ENCODE measurements around the gene CTNNA1. TPM values are rescaled to one million over a fixed set of nuclear protein-coding genes. Genes with fewer than 3 reads are reported as not detected.

The CTNNA1 gene
- total RNA-seq, 1 experiment from 2014 or later: 734 TPM

GRCh38 chr5:138946831-138947560 lies 193.8 kb downstream of the CTNNA1 start:
- DNase-seq: no peak
- Mint-ChIP-seq H3K9me3 (ENCODE audit: low read depth, unreplicated experiment) (no peaks in the 10 kb centered on the region), H3K36me3 (ENCODE audit: insufficient read depth, unreplicated experiment) (peaks cover 32% of the 10 kb centered on the region), H3K4me3 (ENCODE audit: low read depth, unreplicated experiment) (no peak overlapping the region), H3K4me1 (ENCODE audit: low read depth, unreplicated experiment) (no peaks in the 10 kb centered on the region), H3K27me3 (ENCODE audit: unreplicated experiment) (no peaks in the 10 kb centered on the region), H3K27ac (ENCODE audit: unreplicated experiment) (no peak overlapping the region)
- intact Hi-C loops (cut with micrococcal nuclease; ENCODE audit: unreplicated experiment): no loop called here
- CTCF ChIA-PET: no interaction called here
- no TSS peak for BruUV-seq (replicated peaks)
- TF ChIP-seq, protein P1, sequence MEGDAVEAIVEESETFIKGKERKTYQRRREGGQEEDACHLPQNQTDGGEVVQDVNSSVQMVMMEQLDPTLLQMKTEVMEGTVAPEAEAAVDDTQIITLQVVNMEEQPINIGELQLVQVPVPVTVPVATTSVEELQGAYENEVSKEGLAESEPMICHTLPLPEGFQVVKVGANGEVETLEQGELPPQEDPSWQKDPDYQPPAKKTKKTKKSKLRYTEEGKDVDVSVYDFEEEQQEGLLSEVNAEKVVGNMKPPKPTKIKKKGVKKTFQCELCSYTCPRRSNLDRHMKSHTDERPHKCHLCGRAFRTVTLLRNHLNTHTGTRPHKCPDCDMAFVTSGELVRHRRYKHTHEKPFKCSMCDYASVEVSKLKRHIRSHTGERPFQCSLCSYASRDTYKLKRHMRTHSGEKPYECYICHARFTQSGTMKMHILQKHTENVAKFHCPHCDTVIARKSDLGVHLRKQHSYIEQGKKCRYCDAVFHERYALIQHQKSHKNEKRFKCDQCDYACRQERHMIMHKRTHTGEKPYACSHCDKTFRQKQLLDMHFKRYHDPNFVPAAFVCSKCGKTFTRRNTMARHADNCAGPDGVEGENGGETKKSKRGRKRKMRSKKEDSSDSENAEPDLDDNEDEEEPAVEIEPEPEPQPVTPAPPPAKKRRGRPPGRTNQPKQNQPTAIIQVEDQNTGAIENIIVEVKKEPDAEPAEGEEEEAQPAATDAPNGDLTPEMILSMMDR (IDR thresholded peaks at IDR 0.05; ENCODE audit: unreplicated experiment): no peak

- no peaks in the 10 kb centered on the region for H3K9me3 Mint-ChIP-seq (ENCODE audit: low read depth, unreplicated experiment)
- TF ChIP-seq, protein P1 (IDR thresholded peaks at IDR 0.05; ENCODE audit: unreplicated experiment): no peak
- H3K4me3 Mint-ChIP-seq (ENCODE audit: low read depth, unreplicated experiment): no peak overlapping the region
- peaks cover 32% of the 10 kb centered on the region for H3K36me3 Mint-ChIP-seq (ENCODE audit: insufficient read depth, unreplicated experiment)
- no peak overlapping the region for H3K27ac Mint-ChIP-seq (ENCODE audit: unreplicated experiment)
- no peak for DNase-seq
- intact Hi-C loops (cut with micrococcal nuclease; ENCODE audit: unreplicated experiment): no loop called here
- BruUV-seq (replicated peaks): no TSS peak
- no peaks in the 10 kb centered on the region for H3K4me1 Mint-ChIP-seq (ENCODE audit: low read depth, unreplicated experiment)
- H3K27me3 Mint-ChIP-seq (ENCODE audit: unreplicated experiment): no peaks in the 10 kb centered on the region
- CTCF ChIA-PET: no interaction called here
These were observed 194.6 kb downstream of the CTNNA1 start for GRCh38 chr5:138947780-138948179.

- H3K9me3 Mint-ChIP-seq (ENCODE audit: low read depth, unreplicated experiment): no peaks in the 10 kb centered on the region
- no peaks in the 10 kb centered on the region for H3K27me3 Mint-ChIP-seq (ENCODE audit: unreplicated experiment)
- H3K36me3 Mint-ChIP-seq (ENCODE audit: insufficient read depth, unreplicated experiment): peaks cover 34% of the 10 kb centered on the region
- H3K27ac Mint-ChIP-seq (ENCODE audit: unreplicated experiment): no peak overlapping the region
- TF ChIP-seq, protein P1 (IDR thresholded peaks at IDR 0.05; ENCODE audit: unreplicated experiment): no peak
- intact Hi-C loops (cut with micrococcal nuclease; ENCODE audit: unreplicated experiment): no loop called here
- CTCF ChIA-PET: interaction anchor here (1.1 kb wide), 1 partner anchor 17 kb away, joined by 3 read pairs; no protein-coding TSS in a partner anchor
- no peak for DNase-seq
- no TSS peak for BruUV-seq (replicated peaks)
- no peaks in the 10 kb centered on the region for H3K4me1 Mint-ChIP-seq (ENCODE audit: low read depth, unreplicated experiment)
- no peak overlapping the region for H3K4me3 Mint-ChIP-seq (ENCODE audit: low read depth, unreplicated experiment)
These were observed 195.4 kb downstream of the CTNNA1 start for GRCh38 chr5:138948471-138949222.

- Mint-ChIP-seq H3K4me1 (ENCODE audit: low read depth, unreplicated experiment) (no peaks in the 10 kb centered on the region), H3K9me3 (ENCODE audit: low read depth, unreplicated experiment) (no peaks in the 10 kb centered on the region), H3K36me3 (ENCODE audit: insufficient read depth, unreplicated experiment) (peaks cover 30% of the 10 kb centered on the region), H3K27me3 (ENCODE audit: unreplicated experiment) (no peaks in the 10 kb centered on the region), H3K4me3 (ENCODE audit: low read depth, unreplicated experiment) (no peak overlapping the region), H3K27ac (ENCODE audit: unreplicated experiment) (no peak overlapping the region)
- TF ChIP-seq, protein P1 (IDR thresholded peaks at IDR 0.05; ENCODE audit: unreplicated experiment): no peak
- CTCF ChIA-PET: interaction anchor here (0.7 to 1.1 kb wide), 2 partner anchors 17 to 18 kb away, joined by 3 read pairs; no protein-coding TSS in a partner anchor
- intact Hi-C loops (cut with micrococcal nuclease; ENCODE audit: unreplicated experiment): no loop called here
- no TSS peak for BruUV-seq (replicated peaks)
- no peak for DNase-seq
These were observed 196.0 kb downstream of the CTNNA1 start for GRCh38 chr5:138949223-138949574.

All from Calu3 (cell line).